Transverse colon (tissue), 3 donors: Measurements from ENCODE around the gene MAPKAP1.

Experiments used
- EP300 ChIP-seq: sonication (generic); formaldehyde crosslinking; IDR thresholded peaks from one replicate; pipeline ENCODE4 v1.6.1; 2017; ENCODE audit warnings: antibody characterized with exemption, low read depth
- POLR2A ChIP-seq: fragments of 450-650 bp; IDR thresholded peaks from one replicate; pipeline ENCODE4 v1.6.1; 2016; ENCODE audit warnings: antibody characterized with exemption, mild to moderate bottlenecking, moderate library complexity
- TF ChIP-seq, protein P1 (sequence below), 5 experiments: fragments of 200-600 bp in 3 of 5; fragments of 450-650 bp in 2 of 5; sonication (generic) in 3 of 5; IDR thresholded peaks; 1 replicate in 2 of 5; 2 replicates in 3 of 5; pipeline ENCODE4 v1.5.1; 2016 to 2017; ENCODE audit warnings: antibody characterized with exemption in 5 of 5, inconsistent platforms in 3 of 5, mild to moderate bottlenecking in 2 of 5, moderate library complexity in 1 of 5

DNA sequence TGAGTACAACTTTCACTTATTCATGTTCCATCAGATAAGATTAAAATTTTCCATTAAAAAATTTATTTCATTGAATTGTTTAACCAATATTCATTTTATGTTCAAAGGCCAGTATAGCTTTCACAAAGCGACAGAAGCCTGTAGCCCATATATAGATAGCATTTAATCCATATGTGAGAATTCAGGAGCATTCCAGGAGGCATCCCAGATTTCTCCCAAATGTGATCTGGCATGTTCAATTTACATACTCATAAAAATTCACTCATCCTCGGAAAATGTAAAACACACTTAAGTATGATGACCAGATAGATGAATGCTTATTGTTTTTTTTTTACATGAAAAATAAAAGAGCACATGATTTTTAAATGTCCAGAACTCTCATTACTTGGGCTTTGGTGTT is 141.9 kb downstream of the MAPKAP1 start:
- TF ChIP-seq EP300: no peak
- TF ChIP-seq, protein P1, sequence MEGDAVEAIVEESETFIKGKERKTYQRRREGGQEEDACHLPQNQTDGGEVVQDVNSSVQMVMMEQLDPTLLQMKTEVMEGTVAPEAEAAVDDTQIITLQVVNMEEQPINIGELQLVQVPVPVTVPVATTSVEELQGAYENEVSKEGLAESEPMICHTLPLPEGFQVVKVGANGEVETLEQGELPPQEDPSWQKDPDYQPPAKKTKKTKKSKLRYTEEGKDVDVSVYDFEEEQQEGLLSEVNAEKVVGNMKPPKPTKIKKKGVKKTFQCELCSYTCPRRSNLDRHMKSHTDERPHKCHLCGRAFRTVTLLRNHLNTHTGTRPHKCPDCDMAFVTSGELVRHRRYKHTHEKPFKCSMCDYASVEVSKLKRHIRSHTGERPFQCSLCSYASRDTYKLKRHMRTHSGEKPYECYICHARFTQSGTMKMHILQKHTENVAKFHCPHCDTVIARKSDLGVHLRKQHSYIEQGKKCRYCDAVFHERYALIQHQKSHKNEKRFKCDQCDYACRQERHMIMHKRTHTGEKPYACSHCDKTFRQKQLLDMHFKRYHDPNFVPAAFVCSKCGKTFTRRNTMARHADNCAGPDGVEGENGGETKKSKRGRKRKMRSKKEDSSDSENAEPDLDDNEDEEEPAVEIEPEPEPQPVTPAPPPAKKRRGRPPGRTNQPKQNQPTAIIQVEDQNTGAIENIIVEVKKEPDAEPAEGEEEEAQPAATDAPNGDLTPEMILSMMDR (IDR thresholded peaks at IDR 0.05): no peak
- TF ChIP-seq POLR2A: no peak
